GM12864 (cell line): Measurements from ENCODE around the gene TCF7L2.

ENCODE experiments used
- DNase-seq: peaks from one replicate; pipeline ENCODE4 v3.0.0-alpha.2; 2011; ENCODE audit warnings: low read depth
- H3K4me3 ChIP-seq: 2 replicates; pipeline ENCODE4 v1.5.1; 2011; ENCODE audit warnings: mild to moderate bottlenecking, low read depth, low read length, control low read depth
- CTCF ChIP-seq: IDR thresholded peaks from 2 replicates; pipeline ENCODE4 v1.5.1; 2011; ENCODE audit warnings: low read depth, mild to moderate bottlenecking, moderate library complexity, low read length, control low read depth, inconsistent platforms; ENCODE audit errors: missing control alignments

The TCF7L2 gene

GRCh38 chr10:113161066-113161465 lies 211.0 kb downstream of the TCF7L2 start:
- TF ChIP-seq CTCF = no peak
- H3K4me3 ChIP-seq = no peak overlapping the region
- DNase-seq = no peak

- TF ChIP-seq CTCF = no peak
- DNase-seq = no peak
- H3K4me3 ChIP-seq = no peak overlapping the region
Observed at GRCh38 chr10:113162960-113163359, 212.9 kb downstream of the TCF7L2 start.

- DNase-seq = no peak
- no peak overlapping the region for H3K4me3 ChIP-seq
- no peak for TF ChIP-seq CTCF
Observed at GRCh38 chr10:113165673-113166072, 215.6 kb downstream of the TCF7L2 start.

- no peak for DNase-seq
- no peak overlapping the region for H3K4me3 ChIP-seq
- TF ChIP-seq CTCF = no peak
Observed at GRCh38 chr10:113167702-113168101, 217.7 kb downstream of the TCF7L2 start.

- no peak for TF ChIP-seq CTCF
- H3K4me3 ChIP-seq = no peak overlapping the region
- DNase-seq = no peak
Observed at GRCh38 chr10:113168584-113168983, 218.5 kb downstream of the TCF7L2 start.

GRCh38 chr10:113169111-113169510 lies 219.1 kb downstream of the TCF7L2 start:
- TF ChIP-seq CTCF = no peak
- DNase-seq = no peak
- no peak overlapping the region for H3K4me3 ChIP-seq

- peak; percentile 36 for DNase-seq
- H3K4me3 ChIP-seq = no peak overlapping the region
- no peak for TF ChIP-seq CTCF
Observed at GRCh38 chr10:113169853-113170460, 219.9 kb downstream of the TCF7L2 start.
